Neutrophil (primary cell): ENCODE measurements around the gene PARD3.

Experiments
- H3K27ac ChIP-seq: fragments of 200-600 bp; sonication (generic); 2 replicates; pipeline ENCODE4 v1.5.1; 2016; ENCODE audit warnings: mild to moderate bottlenecking, moderate library complexity
- H3K27me3 ChIP-seq: fragments of 200-600 bp; sonication (generic); 2 replicates; pipeline ENCODE4 v1.6.0; 2016; ENCODE audit warnings: mild to moderate bottlenecking
- H3K36me3 ChIP-seq: fragments of 200-600 bp; sonication (generic); 2 replicates; pipeline ENCODE4 v1.5.1; 2017
- H3K4me1 ChIP-seq, 2 experiments: fragments of 200-600 bp in 1 of 2; sonication (generic) in 1 of 2; 1 replicate in 1 of 2; 2 replicates in 1 of 2; pipeline versions ENCODE4 v1.5.1 to v1.6.1; 2013 to 2016; ENCODE audit warnings: low read depth in 1 of 2, low read length in 1 of 2, mild to moderate bottlenecking in 1 of 2, moderate library complexity in 1 of 2; ENCODE audit not compliant: control insufficient read depth in 1 of 2, insufficient read depth in 1 of 2
- H3K4me3 ChIP-seq, 2 experiments: fragments of 200-600 bp in 1 of 2; sonication (generic) in 1 of 2; 1 replicate in 1 of 2; 2 replicates in 1 of 2; pipeline ENCODE4 v1.5.1; 2013 to 2016; ENCODE audit warnings: low read depth in 1 of 2, low read length in 1 of 2, mild to moderate bottlenecking in 1 of 2, moderate library complexity in 1 of 2
- H3K9me3 ChIP-seq: fragments of 200-600 bp; sonication (generic); 2 replicates; pipeline ENCODE4 v1.5.1; 2016
- TF ChIP-seq, protein P1 (sequence below): fragments of 200-600 bp; sonication (generic); IDR thresholded peaks from 2 replicates; pipeline ENCODE4 v1.5.1; 2016; ENCODE audit warnings: antibody characterized with exemption

Gene PARD3

DNA sequence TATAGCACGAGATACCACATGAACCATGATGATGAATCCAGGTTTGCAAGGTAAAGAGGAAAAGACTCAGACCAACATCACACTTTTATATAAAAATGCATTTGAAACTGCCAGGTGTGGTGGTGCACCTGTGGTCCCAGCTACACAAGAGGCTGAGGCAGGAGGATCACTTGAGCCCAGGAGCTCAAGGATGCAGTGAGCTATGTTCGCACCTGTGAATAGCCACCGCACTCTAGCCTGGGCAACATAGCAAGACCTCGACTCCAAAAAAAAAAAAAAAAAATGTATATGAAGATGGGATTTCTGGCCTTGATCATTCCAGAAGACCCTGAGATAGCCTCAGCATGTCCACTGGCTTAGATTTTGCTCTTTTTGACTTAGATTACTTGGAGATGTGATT is 161.6 kb downstream of the PARD3 start:
- Histone ChIP-seq H3K27ac (no peak overlapping the region), H3K27me3 (no peaks in the 10 kb centered on the region), H3K4me1 (no peaks in the 10 kb centered on the region), H3K9me3 (no peaks in the 10 kb centered on the region), H3K36me3 (no peaks in the 10 kb centered on the region), H3K4me3 (no peak overlapping the region)
- TF ChIP-seq, protein P1, sequence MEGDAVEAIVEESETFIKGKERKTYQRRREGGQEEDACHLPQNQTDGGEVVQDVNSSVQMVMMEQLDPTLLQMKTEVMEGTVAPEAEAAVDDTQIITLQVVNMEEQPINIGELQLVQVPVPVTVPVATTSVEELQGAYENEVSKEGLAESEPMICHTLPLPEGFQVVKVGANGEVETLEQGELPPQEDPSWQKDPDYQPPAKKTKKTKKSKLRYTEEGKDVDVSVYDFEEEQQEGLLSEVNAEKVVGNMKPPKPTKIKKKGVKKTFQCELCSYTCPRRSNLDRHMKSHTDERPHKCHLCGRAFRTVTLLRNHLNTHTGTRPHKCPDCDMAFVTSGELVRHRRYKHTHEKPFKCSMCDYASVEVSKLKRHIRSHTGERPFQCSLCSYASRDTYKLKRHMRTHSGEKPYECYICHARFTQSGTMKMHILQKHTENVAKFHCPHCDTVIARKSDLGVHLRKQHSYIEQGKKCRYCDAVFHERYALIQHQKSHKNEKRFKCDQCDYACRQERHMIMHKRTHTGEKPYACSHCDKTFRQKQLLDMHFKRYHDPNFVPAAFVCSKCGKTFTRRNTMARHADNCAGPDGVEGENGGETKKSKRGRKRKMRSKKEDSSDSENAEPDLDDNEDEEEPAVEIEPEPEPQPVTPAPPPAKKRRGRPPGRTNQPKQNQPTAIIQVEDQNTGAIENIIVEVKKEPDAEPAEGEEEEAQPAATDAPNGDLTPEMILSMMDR = no peak

- Histone ChIP-seq H3K27ac (no peak overlapping the region), H3K27me3 (no peaks in the 10 kb centered on the region), H3K9me3 (no peaks in the 10 kb centered on the region), H3K4me1 (no peaks in the 10 kb centered on the region), H3K4me3 (no peak overlapping the region), H3K36me3 (no peaks in the 10 kb centered on the region)
- TF ChIP-seq, protein P1 = no peak
Measured at GRCh38 chr10:34651416-34652195, 163.5 kb downstream of the PARD3 start.

DNA sequence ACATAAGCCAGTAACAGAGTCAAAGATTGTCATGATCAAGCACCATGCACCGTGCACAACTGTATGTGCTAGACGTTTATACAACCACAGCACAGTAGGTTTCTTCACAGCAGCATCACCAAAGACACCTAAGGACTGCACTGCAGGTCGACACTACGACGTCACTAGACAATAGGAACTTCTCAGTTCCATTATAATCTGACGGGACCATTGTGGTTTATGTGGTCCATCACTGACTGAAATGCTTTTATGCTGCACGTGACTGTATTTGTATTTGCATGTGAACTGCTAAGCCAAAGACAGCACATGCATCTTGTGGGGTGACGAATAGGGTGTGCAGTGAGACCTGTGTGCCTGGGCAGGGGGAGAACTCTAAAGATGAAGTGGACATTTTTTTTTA is 164.9 kb downstream of the PARD3 start:
- TF ChIP-seq, protein P1 = no peak
- Histone ChIP-seq H3K27me3 (no peaks in the 10 kb centered on the region), H3K4me3 (no peak overlapping the region), H3K9me3 (no peaks in the 10 kb centered on the region), H3K36me3 (no peaks in the 10 kb centered on the region), H3K4me1 (no peaks in the 10 kb centered on the region), H3K27ac (no peak overlapping the region)

DNA sequence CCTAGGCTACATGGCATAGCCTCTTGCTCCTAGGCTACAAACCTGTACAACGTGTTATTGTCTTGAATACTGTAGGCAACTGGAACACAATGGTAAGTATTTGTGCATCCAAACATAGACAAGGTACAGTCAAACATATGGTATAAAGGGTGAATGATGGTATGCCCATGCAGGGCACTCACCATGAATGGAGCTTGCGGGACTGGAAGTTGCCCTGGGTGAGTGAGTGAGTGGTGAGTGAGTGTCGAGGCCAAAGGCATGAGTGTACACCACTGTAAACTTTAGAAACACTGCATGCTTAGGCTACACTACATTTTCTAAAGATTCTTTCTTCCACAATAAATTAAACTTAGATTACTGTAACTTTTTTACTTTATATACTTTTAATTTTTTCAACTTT is 165.7 kb downstream of the PARD3 start:
- Histone ChIP-seq H3K4me1 (no peaks in the 10 kb centered on the region), H3K4me3 (no peak overlapping the region), H3K27me3 (no peaks in the 10 kb centered on the region), H3K36me3 (no peaks in the 10 kb centered on the region), H3K27ac (no peak overlapping the region), H3K9me3 (no peaks in the 10 kb centered on the region)
- TF ChIP-seq, protein P1 = no peak

- H3K36me3 ChIP-seq = no peaks in the 10 kb centered on the region
- H3K4me3 ChIP-seq = no peak overlapping the region
- no peaks in the 10 kb centered on the region for H3K27me3 ChIP-seq
- no peaks in the 10 kb centered on the region for H3K9me3 ChIP-seq
- no peak overlapping the region for H3K27ac ChIP-seq
- TF ChIP-seq, protein P1 = no peak
- H3K4me1 ChIP-seq = no peaks in the 10 kb centered on the region
Measured at GRCh38 chr10:34648919-34649318, 166.2 kb downstream of the PARD3 start.
